ENCODE measurements around the gene IQCM.

GRCh38 chr4:149716728-149717127, 98.9 kb downstream of the IQCM start:
- TF ChIP-seq YY1 (IDR thresholded peaks at IDR 0.05; ENCODE audit: insufficient read depth, insufficient read length): no peak
- no peak for TF ChIP-seq SUZ12 (IDR thresholded peaks at IDR 0.05; ENCODE audit: extremely low read depth, insufficient read depth, insufficient read length)

All from NT2/D1 (cell line).